Kidney glomerular epithelial cell (primary cell): ENCODE data around the gene SACM1L.

Experiments
- DNase-seq: peaks from one replicate; lab custom pipeline; 2025; lab: John Stamatoyannopoulos, UW

Gene SACM1L

GRCh38 chr3:45789235-45789812 lies 100.1 kb downstream of the SACM1L start:
- DNase-seq = no peak

GRCh38 chr3:45790596-45790995 lies 101.4 kb downstream of the SACM1L start:
- DNase-seq = no peak

- DNase-seq = no peak
These were observed 102.8 kb downstream of the SACM1L start for GRCh38 chr3:45792036-45792435.

GRCh38 chr3:45792516-45793172 lies 103.4 kb downstream of the SACM1L start:
- DNase-seq = no peak

- no peak for DNase-seq
These were observed 104.4 kb downstream of the SACM1L start for GRCh38 chr3:45793482-45794176.

GRCh38 chr3:45794177-45794560 lies 105.0 kb downstream of the SACM1L start:
- DNase-seq = no peak

- no peak for DNase-seq
These were observed 105.5 kb downstream of the SACM1L start for GRCh38 chr3:45794660-45795059.
